ENCODE data around the gene ANTXRL.
"Not testable (repeated sequence)": the region's sequence is repeated elsewhere in the genome, so short reads cannot be mapped to it uniquely, and the experiment has no call there.

The ANTXRL gene

GRCh38 chr10:46310851-46311250 lies 24.1 kb downstream of the ANTXRL start:
- no peak for DNase-seq

- DNase-seq: no peak
Observed at GRCh38 chr10:46311501-46311951, 24.7 kb downstream of the ANTXRL start.

- DNase-seq: not testable (repeated sequence)
Observed at GRCh38 chr10:46311961-46312431, 25.2 kb downstream of the ANTXRL start.

GRCh38 chr10:46312953-46313352 lies 26.2 kb downstream of the ANTXRL start:
- DNase-seq: no peak

GRCh38 chr10:46314071-46314470 lies 27.3 kb downstream of the ANTXRL start:
- DNase-seq: no peak

- DNase-seq: not testable (repeated sequence)
Observed at GRCh38 chr10:46315071-46315860, 28.5 kb downstream of the ANTXRL start.

GRCh38 chr10:46317370-46317769 lies 30.6 kb downstream of the ANTXRL start:
- no peak for DNase-seq

- DNase-seq: no peak
Observed at GRCh38 chr10:46317889-46318288, 31.1 kb downstream of the ANTXRL start.

GRCh38 chr10:46318799-46319198 lies 32.0 kb downstream of the ANTXRL start:
- no peak for DNase-seq

GRCh38 chr10:46319389-46319788 lies 32.6 kb downstream of the ANTXRL start:
- no peak for DNase-seq

- no peak for DNase-seq
Observed at GRCh38 chr10:46321770-46322169, 35.0 kb downstream of the ANTXRL start.

- no peak for DNase-seq
Observed at GRCh38 chr10:46323176-46323575, 36.4 kb downstream of the ANTXRL start.

GRCh38 chr10:46325021-46325420 lies 38.2 kb downstream of the ANTXRL start:
- no peak for DNase-seq

GRCh38 chr10:46326066-46326465 lies 39.3 kb downstream of the ANTXRL start:
- no peak for DNase-seq

- no peak for DNase-seq
Observed at GRCh38 chr10:46326971-46327370, 40.2 kb downstream of the ANTXRL start.

- DNase-seq: no peak
Observed at GRCh38 chr10:46327685-46328084, 40.9 kb downstream of the ANTXRL start.

- no peak for DNase-seq
Observed at GRCh38 chr10:46328853-46329689, 42.3 kb downstream of the ANTXRL start.

- no peak for DNase-seq
Observed at GRCh38 chr10:46329690-46330016, 42.9 kb downstream of the ANTXRL start.

GRCh38 chr10:46330894-46331293 lies 44.1 kb downstream of the ANTXRL start:
- no peak for DNase-seq

GRCh38 chr10:46365484-46365883 lies 78.7 kb downstream of the ANTXRL start:
- DNase-seq: not testable (repeated sequence)

GRCh38 chr10:46367209-46367608 lies 80.4 kb downstream of the ANTXRL start:
- DNase-seq: not testable (repeated sequence)

GRCh38 chr10:46367666-46368240 lies 81.0 kb downstream of the ANTXRL start:
- DNase-seq: not testable (repeated sequence)

GRCh38 chr10:46368956-46369355 lies 82.2 kb downstream of the ANTXRL start:
- DNase-seq: not testable (repeated sequence)

GRCh38 chr10:46374410-46374809 lies 87.6 kb downstream of the ANTXRL start:
- DNase-seq: not testable (repeated sequence)
